Measurements from ENCODE around the gene ABCA7. TPM values are rescaled to one million over a fixed set of nuclear protein-coding genes. Genes with fewer than 3 reads are reported as not detected.

The ABCA7 gene
- total RNA-seq, 4 donors from 2014 or later, result 0.59 to 10.4 (median 2.7) TPM

GRCh38 chr19:1035998-1036621 lies 3.8 kb upstream of the ABCA7 start:
- no peak for TF ChIP-seq POLR2A (IDR thresholded peaks at IDR 0.05)
- Histone ChIP-seq H3K4me3 (no peak overlapping the region), H3K27me3 (no peaks in the 10 kb centered on the region), H3K9me3 (no peaks in the 10 kb centered on the region), H3K4me1 (peaks cover 0 to 17% of the 10 kb centered on the region in 2 donors), H3K27ac (no peak overlapping the region), H3K36me3 (no peaks in the 10 kb centered on the region)
- DNase-seq, result no peak
- intact Hi-C loops (cut with DNase I; ENCODE audit: low total_unique reads), result loop anchor here (10.0 kb wide), 1 partner anchor 49 kb away; no protein-coding TSS in a partner anchor

- no peaks in the 10 kb centered on the region for H3K36me3 ChIP-seq
Measured at GRCh38 chr19:1037621-1038064, 2.3 kb upstream of the ABCA7 start.

GRCh38 chr19:1038978-1039645 lies 795 bp upstream of the ABCA7 start:
- intact Hi-C loops (cut with DNase I; ENCODE audit: low total_unique reads), result loop anchor here (10.0 kb wide), 1 partner anchor 46 kb away; no protein-coding TSS in a partner anchor
- Histone ChIP-seq H3K27ac (no peak overlapping the region), H3K4me1 (peaks cover 0 to 19% of the 10 kb centered on the region in 2 donors), H3K9me3 (no peaks in the 10 kb centered on the region), H3K4me3 (no peak overlapping the region), H3K27me3 (peaks cover 12 to 15% of the 10 kb centered on the region in 2 donors), H3K36me3 (no peaks in the 10 kb centered on the region)
- no peak for DNase-seq
- no peak for TF ChIP-seq CTCF (IDR thresholded peaks at IDR 0.05)
- TF ChIP-seq POLR2A (IDR thresholded peaks at IDR 0.05), result no peak

More at GRCh38 chr19:1037621-1038064, 2.3 kb upstream of the ABCA7 start:
- DNase-seq, result no peak
- H3K9me3 ChIP-seq, result no peaks in the 10 kb centered on the region
- H3K27me3 ChIP-seq, result peaks cover 11 to 12% of the 10 kb centered on the region in 2 donors
- H3K4me1 ChIP-seq, result peaks cover 0 to 19% of the 10 kb centered on the region in 2 donors
- intact Hi-C loops (cut with DNase I; ENCODE audit: low total_unique reads), result loop anchor here (10.0 kb wide), 1 partner anchor 47 kb away; no protein-coding TSS in a partner anchor
- TF ChIP-seq CTCF (IDR thresholded peaks at IDR 0.05) (no peak), POLR2A (IDR thresholded peaks at IDR 0.05) (no peak)
- H3K27ac ChIP-seq, result no peak overlapping the region
- H3K4me3 ChIP-seq, result no peak overlapping the region

GRCh38 chr19:1040476-1041271 lies 767 bp downstream of the ABCA7 start:
- Histone ChIP-seq H3K27me3 (peaks cover 12 to 15% of the 10 kb centered on the region in 2 donors), H3K4me1 (peaks cover 0 to 19% of the 10 kb centered on the region in 2 donors), H3K27ac (no peak overlapping the region), H3K36me3 (no peaks in the 10 kb centered on the region), H3K9me3 (no peaks in the 10 kb centered on the region), H3K4me3 (peak overlapping the region; percentile 27 to 36)
- DNase-seq, result peak; percentile 74 to 76
- intact Hi-C loops (cut with DNase I; ENCODE audit: low total_unique reads), result no loop called here
- TF ChIP-seq CTCF (IDR thresholded peaks at IDR 0.05) (no peak), POLR2A (IDR thresholded peaks at IDR 0.05) (no peak)

- intact Hi-C loops (cut with DNase I; ENCODE audit: low total_unique reads), result no loop called here
- no peak overlapping the region for H3K27ac ChIP-seq
- H3K27me3 ChIP-seq, result peaks cover 12 to 15% of the 10 kb centered on the region in 2 donors
- TF ChIP-seq CTCF (IDR thresholded peaks at IDR 0.05) (no peak), POLR2A (IDR thresholded peaks at IDR 0.05) (no peak)
- H3K4me1 ChIP-seq, result peaks cover 0 to 19% of the 10 kb centered on the region in 2 donors
- no peak overlapping the region for H3K4me3 ChIP-seq
- no peaks in the 10 kb centered on the region for H3K9me3 ChIP-seq
- no peaks in the 10 kb centered on the region for H3K36me3 ChIP-seq
- no peak for DNase-seq
Measured at GRCh38 chr19:1041272-1041834, 1.4 kb downstream of the ABCA7 start.

Measured in uterus (tissue), 4 donors.